ENCODE results near the gene AKR1C3.
"Not testable (repeated sequence)": the region's sequence is repeated elsewhere in the genome, so short reads cannot be mapped to it uniquely, and the experiment has no call there.

Gene AKR1C3

GRCh38 chr10:5088703-5089261, 5.4 kb upstream of the AKR1C3 start:
- Histone ChIP-seq H3K9me3 (no peaks in the 10 kb centered on the region), H3K9ac (no peak overlapping the region), H3K4me1 (no peaks in the 10 kb centered on the region), H3K4me2 (no peak overlapping the region), H4K20me1 (no peaks in the 10 kb centered on the region), H3K27me3 (no peaks in the 10 kb centered on the region), H3K4me3 (no peak overlapping the region), H3K27ac (no peak overlapping the region), H3K36me3 (no peaks in the 10 kb centered on the region)
- TF ChIP-seq Cebpa-rat (IDR thresholded peaks at IDR 0.05), result no peak

GRCh38 chr10:5089865-5090264, 4.3 kb upstream of the AKR1C3 start:
- no peak for TF ChIP-seq Cebpa-rat (IDR thresholded peaks at IDR 0.05)
- no peaks in the 10 kb centered on the region for H3K27me3 ChIP-seq
- no peaks in the 10 kb centered on the region for H3K36me3 ChIP-seq
- no peak overlapping the region for H3K4me3 ChIP-seq
- no peak overlapping the region for H3K27ac ChIP-seq
- H4K20me1 ChIP-seq, result no peaks in the 10 kb centered on the region
- peaks cover 8% of the 10 kb centered on the region; the same call in 1 of the 2 replicates for H3K4me1 ChIP-seq
- H3K9me3 ChIP-seq, result no peaks in the 10 kb centered on the region
- H3K9ac ChIP-seq, result no peak overlapping the region
- H3K4me2 ChIP-seq, result no peak overlapping the region

DNA sequence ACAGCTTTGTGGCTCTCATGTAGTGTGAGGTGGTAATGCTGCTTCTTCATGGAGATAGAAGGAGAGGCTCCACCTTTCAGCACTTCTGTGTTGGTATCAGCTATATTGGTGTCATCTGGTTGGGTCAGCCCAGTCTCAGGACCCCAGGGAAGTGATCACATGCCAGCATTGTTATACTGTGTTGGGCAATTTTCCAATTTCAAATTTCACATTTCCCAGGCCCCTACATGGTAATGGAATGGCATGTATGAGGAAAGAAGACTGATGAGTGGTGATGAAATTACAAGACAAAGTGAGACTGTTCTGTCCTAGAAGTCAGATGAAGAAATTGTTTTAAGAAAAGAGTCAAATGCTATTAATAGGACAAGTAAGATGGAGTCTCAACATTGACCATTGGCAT, 3.7 kb upstream of the AKR1C3 start:
- Histone ChIP-seq H3K27ac (no peak overlapping the region), H4K20me1 (no peaks in the 10 kb centered on the region), H3K9me3 (no peaks in the 10 kb centered on the region), H3K4me1 (peaks cover 12% of the 10 kb centered on the region; the same call in 1 of the 2 replicates), H3K4me3 (no peak overlapping the region), H3K9ac (no peak overlapping the region), H3K36me3 (no peaks in the 10 kb centered on the region), H3K4me2 (no peak overlapping the region), H3K27me3 (no peaks in the 10 kb centered on the region)
- TF ChIP-seq Cebpa-rat (IDR thresholded peaks at IDR 0.05), result no peak

DNA sequence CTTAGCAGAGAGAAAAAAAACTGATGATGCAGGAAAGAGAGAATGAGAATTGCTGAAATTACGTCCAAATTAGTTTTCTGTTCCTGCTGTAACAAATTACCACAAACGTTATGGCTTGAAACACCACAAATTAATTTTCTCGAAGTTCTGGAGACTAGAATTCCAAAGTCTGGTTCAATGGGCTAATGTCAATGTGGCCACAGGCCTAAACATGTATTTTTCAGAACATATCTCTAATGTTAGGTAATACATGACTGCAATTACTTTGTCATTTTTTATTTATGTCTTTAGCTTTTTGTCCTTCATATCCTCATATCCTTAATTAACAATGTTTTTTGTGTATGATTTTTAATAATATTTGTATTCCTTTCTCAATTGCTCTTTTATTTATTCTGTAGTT, 3.0 kb upstream of the AKR1C3 start:
- Histone ChIP-seq H3K9ac (no peak overlapping the region), H3K4me2 (no peak overlapping the region), H3K36me3 (no peaks in the 10 kb centered on the region), H3K4me1 (peaks cover 12% of the 10 kb centered on the region; the same call in 1 of the 2 replicates), H3K27me3 (no peaks in the 10 kb centered on the region), H4K20me1 (no peaks in the 10 kb centered on the region), H3K9me3 (no peaks in the 10 kb centered on the region), H3K4me3 (no peak overlapping the region), H3K27ac (no peak overlapping the region)
- TF ChIP-seq Cebpa-rat (IDR thresholded peaks at IDR 0.05), result no peak

- Histone ChIP-seq H3K27me3 (no peaks in the 10 kb centered on the region), H3K4me2 (no peak overlapping the region), H4K20me1 (no peaks in the 10 kb centered on the region), H3K27ac (no peak overlapping the region), H3K9ac (no peak overlapping the region), H3K9me3 (no peaks in the 10 kb centered on the region), H3K4me3 (no peak overlapping the region), H3K4me1 (peaks cover 12% of the 10 kb centered on the region; the same call in 1 of the 2 replicates), H3K36me3 (no peaks in the 10 kb centered on the region)
- no peak for TF ChIP-seq Cebpa-rat (IDR thresholded peaks at IDR 0.05)
Measured at GRCh38 chr10:5092375-5092774, 1.8 kb upstream of the AKR1C3 start.

- Histone ChIP-seq H3K9ac (no peak overlapping the region), H3K27ac (no peak overlapping the region), H3K4me1 (peaks cover 12% of the 10 kb centered on the region; the same call in 1 of the 2 replicates), H4K20me1 (no peaks in the 10 kb centered on the region), H3K36me3 (no peaks in the 10 kb centered on the region), H3K4me2 (no peak overlapping the region), H3K9me3 (no peaks in the 10 kb centered on the region), H3K4me3 (no peak overlapping the region), H3K27me3 (no peaks in the 10 kb centered on the region)
- TF ChIP-seq Cebpa-rat (IDR thresholded peaks at IDR 0.05), result no peak
Measured at GRCh38 chr10:5092848-5093790, 1.1 kb upstream of the AKR1C3 start.

DNA sequence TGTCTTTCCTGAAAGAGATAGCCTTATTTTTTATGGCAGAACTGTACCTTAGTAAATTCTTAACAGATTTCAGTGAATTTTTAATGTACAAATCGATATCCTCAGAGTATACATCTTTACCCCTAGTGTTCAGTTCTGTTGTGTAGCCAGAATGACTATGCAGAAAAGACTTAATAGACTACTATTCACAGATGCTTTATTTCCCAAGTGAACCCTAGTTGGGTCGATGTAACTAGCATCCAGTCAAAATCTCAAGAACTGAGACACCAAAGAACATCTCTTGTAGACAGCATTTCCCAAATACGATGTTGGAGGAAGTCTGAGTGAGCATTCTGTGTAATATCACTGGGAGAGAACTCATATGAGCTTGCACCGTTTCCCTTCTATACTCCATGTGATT, 1.5 kb downstream of the AKR1C3 start:
- Histone ChIP-seq H3K9me3 (no peaks in the 10 kb centered on the region), H3K9ac (no peak overlapping the region), H3K36me3 (no peaks in the 10 kb centered on the region), H3K4me3 (no peak overlapping the region), H4K20me1 (no peaks in the 10 kb centered on the region), H3K4me2 (no peak overlapping the region), H3K27me3 (no peaks in the 10 kb centered on the region), H3K27ac (no peak overlapping the region), H3K4me1 (peaks cover 12% of the 10 kb centered on the region; the same call in 1 of the 2 replicates)
- TF ChIP-seq Cebpa-rat (IDR thresholded peaks at IDR 0.05), result no peak

- Histone ChIP-seq H3K4me3 (no peak overlapping the region), H3K36me3 (no peaks in the 10 kb centered on the region), H3K27ac (no peak overlapping the region), H3K4me1 (peaks cover 12% of the 10 kb centered on the region; the same call in 1 of the 2 replicates), H3K9me3 (no peaks in the 10 kb centered on the region), H3K27me3 (no peaks in the 10 kb centered on the region), H3K4me2 (no peak overlapping the region), H3K9ac (no peak overlapping the region), H4K20me1 (no peaks in the 10 kb centered on the region)
- TF ChIP-seq Cebpa-rat (IDR thresholded peaks at IDR 0.05), result no peak
Measured at GRCh38 chr10:5096108-5096507, 1.9 kb downstream of the AKR1C3 start.

DNA sequence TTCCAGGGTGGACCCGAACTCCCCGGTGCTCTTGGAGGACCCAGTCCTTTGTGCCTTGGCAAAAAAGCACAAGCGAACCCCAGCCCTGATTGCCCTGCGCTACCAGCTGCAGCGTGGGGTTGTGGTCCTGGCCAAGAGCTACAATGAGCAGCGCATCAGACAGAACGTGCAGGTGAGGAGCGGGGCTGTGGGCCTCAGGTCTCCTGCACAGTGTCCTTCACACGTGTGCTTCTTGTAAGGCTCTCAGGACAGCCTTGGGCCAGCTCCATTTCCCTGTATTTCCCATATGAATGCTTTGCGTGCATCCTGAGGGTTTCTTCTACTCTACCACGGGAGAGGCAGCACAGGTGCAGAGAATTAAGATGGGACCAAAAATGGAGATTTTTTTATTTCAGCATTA, 8.3 kb downstream of the AKR1C3 start:
- H3K27me3 ChIP-seq, H3K27ac ChIP-seq, H3K36me3 ChIP-seq, H3K9ac ChIP-seq, H3K9me3 ChIP-seq, H3K4me1 ChIP-seq, H3K4me3 ChIP-seq, H3K4me2 ChIP-seq, H4K20me1 ChIP-seq: not testable (repeated sequence)

DNA sequence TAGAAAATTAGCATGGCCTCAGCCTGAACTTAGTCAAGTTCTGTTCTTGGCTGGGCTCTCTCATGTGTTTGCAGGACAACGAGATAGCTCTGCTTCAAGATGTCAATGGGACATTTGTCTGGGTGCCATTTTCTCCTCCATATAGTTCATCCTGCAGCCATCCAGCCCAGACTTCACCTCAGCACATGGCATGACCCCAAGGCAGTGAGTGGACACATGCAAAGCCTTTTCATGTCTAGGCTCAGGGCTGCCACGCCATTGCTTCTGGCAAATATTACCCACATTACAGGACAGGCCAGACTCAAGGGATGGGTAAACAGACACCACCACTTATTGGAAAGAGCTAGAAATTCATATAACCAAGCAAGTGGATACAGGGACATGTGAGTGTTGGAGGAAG, 9.3 kb downstream of the AKR1C3 start:
- H3K4me1 ChIP-seq, result no peaks in the 10 kb centered on the region
- no peak overlapping the region for H3K4me2 ChIP-seq
- no peak overlapping the region for H3K27ac ChIP-seq
- H3K9me3 ChIP-seq, result no peaks in the 10 kb centered on the region
- no peak overlapping the region for H3K4me3 ChIP-seq
- H4K20me1 ChIP-seq, result no peaks in the 10 kb centered on the region
- H3K9ac ChIP-seq, result no peak overlapping the region
- no peaks in the 10 kb centered on the region for H3K27me3 ChIP-seq
- no peak for TF ChIP-seq Cebpa-rat (IDR thresholded peaks at IDR 0.05)
- no peaks in the 10 kb centered on the region for H3K36me3 ChIP-seq
